ENCODE results near the gene MT1HL1. TPM values are rescaled to one million over a fixed set of nuclear protein-coding genes. Genes with fewer than 3 reads are reported as not detected.

The MT1HL1 gene
- polyA plus RNA-seq, 3 donors, result not detected

DNA sequence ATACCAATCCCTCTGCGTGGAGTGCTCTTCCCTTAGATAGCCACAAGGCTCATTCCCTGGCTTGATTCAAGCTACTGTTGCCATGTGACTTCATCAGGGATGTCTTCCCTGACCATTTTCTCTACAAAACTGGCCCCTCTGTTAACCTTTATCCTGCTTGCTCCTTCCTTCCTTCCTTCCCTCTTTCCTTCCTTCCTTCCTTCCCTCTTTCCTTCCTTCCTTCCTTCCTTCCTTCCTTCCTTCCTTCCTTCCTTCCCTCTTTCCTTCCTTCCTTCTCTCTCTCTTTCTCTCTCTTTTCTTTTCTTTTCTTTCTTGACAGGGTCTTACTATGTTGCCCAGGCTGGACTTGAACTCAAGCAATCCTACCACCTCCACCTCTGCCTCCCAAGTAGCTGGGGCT is 31.5 kb upstream of the MT1HL1 start:
- H3K4me3 Mint-ChIP-seq, result no peak overlapping the region
- Histone ChIP-seq H3K4me3 (replicated peaks in 1 of 3; ENCODE audit: low read depth in 2 of 3, low read length in 3 of 3) (no peak overlapping the region), H3K36me3 (replicated peaks in 1 of 2; ENCODE audit: control insufficient read depth in 1 of 2, insufficient read depth in 2 of 2, low read length in 2 of 2) (no peaks in the 10 kb centered on the region), H3K9ac (ENCODE audit: insufficient read depth, low read length, poor library complexity, severe bottlenecking) (no peak overlapping the region), H3K4me1 (ENCODE audit: control insufficient read depth in 1 of 2, insufficient read depth in 2 of 2, low read length in 2 of 2) (no peaks in the 10 kb centered on the region), H3K27me3 (ENCODE audit: control insufficient read depth in 2 of 2, insufficient read depth in 2 of 2, low read length in 2 of 2) (peaks cover 7 to 13% of the 10 kb centered on the region in 2 donors), H3K4me2 (replicated peaks; ENCODE audit: extremely low read depth, low read length, poor library complexity, severe bottlenecking) (no peak overlapping the region), H2AFZ (ENCODE audit: insufficient read depth, low read depth, low read length, poor library complexity, severe bottlenecking) (no peak overlapping the region), H3K79me2 (ENCODE audit: insufficient read depth, low read length) (no peaks in the 10 kb centered on the region), H3K27ac (ENCODE audit: low read depth in 1 of 2, low read length in 2 of 2) (no peak overlapping the region), H4K20me1 (ENCODE audit: insufficient read depth, low read length) (no peaks in the 10 kb centered on the region), H3K9me3 (replicated peaks in 1 of 2; ENCODE audit: control insufficient read depth in 1 of 2, insufficient read depth in 1 of 2, low read length in 2 of 2) (no peaks in the 10 kb centered on the region)
- H3K27ac Mint-ChIP-seq, result no peak overlapping the region
- TF ChIP-seq, protein P1, sequence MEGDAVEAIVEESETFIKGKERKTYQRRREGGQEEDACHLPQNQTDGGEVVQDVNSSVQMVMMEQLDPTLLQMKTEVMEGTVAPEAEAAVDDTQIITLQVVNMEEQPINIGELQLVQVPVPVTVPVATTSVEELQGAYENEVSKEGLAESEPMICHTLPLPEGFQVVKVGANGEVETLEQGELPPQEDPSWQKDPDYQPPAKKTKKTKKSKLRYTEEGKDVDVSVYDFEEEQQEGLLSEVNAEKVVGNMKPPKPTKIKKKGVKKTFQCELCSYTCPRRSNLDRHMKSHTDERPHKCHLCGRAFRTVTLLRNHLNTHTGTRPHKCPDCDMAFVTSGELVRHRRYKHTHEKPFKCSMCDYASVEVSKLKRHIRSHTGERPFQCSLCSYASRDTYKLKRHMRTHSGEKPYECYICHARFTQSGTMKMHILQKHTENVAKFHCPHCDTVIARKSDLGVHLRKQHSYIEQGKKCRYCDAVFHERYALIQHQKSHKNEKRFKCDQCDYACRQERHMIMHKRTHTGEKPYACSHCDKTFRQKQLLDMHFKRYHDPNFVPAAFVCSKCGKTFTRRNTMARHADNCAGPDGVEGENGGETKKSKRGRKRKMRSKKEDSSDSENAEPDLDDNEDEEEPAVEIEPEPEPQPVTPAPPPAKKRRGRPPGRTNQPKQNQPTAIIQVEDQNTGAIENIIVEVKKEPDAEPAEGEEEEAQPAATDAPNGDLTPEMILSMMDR (IDR thresholded peaks at IDR 0.05), result no peak
- WGBS (ENCODE audit: insufficient coverage), result 88% methylated on average over 1 of the region's 1 CpG
- no peak for DNase-seq
- H3K9me3 Mint-ChIP-seq, result no peaks in the 10 kb centered on the region
- H3K4me1 Mint-ChIP-seq, result no peaks in the 10 kb centered on the region
- intact Hi-C loops (cut with micrococcal nuclease), result no loop called here
- H3K36me3 Mint-ChIP-seq, result no peaks in the 10 kb centered on the region
- H3K27me3 Mint-ChIP-seq (ENCODE audit: low read depth in 3 of 3), result peaks cover 5 to 18% (median 7%) of the 10 kb centered on the region in 3 donors

DNA sequence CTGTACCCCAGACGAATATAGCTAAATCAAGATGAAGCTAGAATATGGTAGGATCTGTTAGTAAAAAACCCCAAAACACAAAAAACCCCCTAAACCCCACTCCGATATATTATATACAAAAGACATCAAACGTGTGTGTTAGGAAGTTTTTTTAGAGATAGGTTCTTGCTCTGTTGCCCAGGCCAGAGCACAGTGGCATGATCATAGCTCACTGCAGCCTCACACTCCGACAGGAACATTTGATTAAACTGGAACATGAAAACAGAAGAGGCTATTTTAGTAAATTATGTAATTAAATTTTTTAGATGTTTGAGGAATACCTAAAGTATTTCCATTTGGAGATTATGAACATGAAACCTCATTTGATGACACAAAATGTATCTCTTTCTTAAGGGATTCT is 29.6 kb upstream of the MT1HL1 start:
- H3K9me3 ChIP-seq (replicated peaks in 1 of 2; ENCODE audit: control insufficient read depth in 1 of 2, insufficient read depth in 1 of 2, low read length in 2 of 2), result no peaks in the 10 kb centered on the region
- no peak overlapping the region for H3K4me3 ChIP-seq (replicated peaks in 1 of 3; ENCODE audit: low read depth in 2 of 3, low read length in 3 of 3)
- H3K36me3 Mint-ChIP-seq, result no peaks in the 10 kb centered on the region
- no peak overlapping the region for H3K4me2 ChIP-seq (replicated peaks; ENCODE audit: extremely low read depth, low read length, poor library complexity, severe bottlenecking)
- H3K27me3 ChIP-seq (ENCODE audit: control insufficient read depth in 2 of 2, insufficient read depth in 2 of 2, low read length in 2 of 2), result no peaks in the 10 kb centered on the region
- no peaks in the 10 kb centered on the region for H3K36me3 ChIP-seq (replicated peaks in 1 of 2; ENCODE audit: control insufficient read depth in 1 of 2, insufficient read depth in 2 of 2, low read length in 2 of 2)
- WGBS (ENCODE audit: insufficient coverage), result no CpG with 5 or more reads among the region's 4 CpGs
- no peaks in the 10 kb centered on the region for H3K79me2 ChIP-seq (ENCODE audit: insufficient read depth, low read length)
- no peak overlapping the region for H3K27ac Mint-ChIP-seq
- no peak overlapping the region for H3K9ac ChIP-seq (ENCODE audit: insufficient read depth, low read length, poor library complexity, severe bottlenecking)
- no peaks in the 10 kb centered on the region for H4K20me1 ChIP-seq (ENCODE audit: insufficient read depth, low read length)
- H3K27ac ChIP-seq (ENCODE audit: low read depth in 1 of 2, low read length in 2 of 2), result no peak overlapping the region
- intact Hi-C loops (cut with micrococcal nuclease), result no loop called here
- H3K4me1 Mint-ChIP-seq, result no peaks in the 10 kb centered on the region
- DNase-seq, result no peak
- TF ChIP-seq, protein P1 (IDR thresholded peaks at IDR 0.05), result no peak
- no peaks in the 10 kb centered on the region for H3K4me1 ChIP-seq (ENCODE audit: control insufficient read depth in 1 of 2, insufficient read depth in 2 of 2, low read length in 2 of 2)
- H2AFZ ChIP-seq (ENCODE audit: insufficient read depth, low read depth, low read length, poor library complexity, severe bottlenecking), result no peak overlapping the region
- no peak overlapping the region for H3K4me3 Mint-ChIP-seq
- H3K27me3 Mint-ChIP-seq (ENCODE audit: low read depth in 3 of 3), result peaks cover 2 to 9% (median 2%) of the 10 kb centered on the region in 3 donors
- peaks cover 0 to 2% (median 0%) of the 10 kb centered on the region in 7 donors for H3K9me3 Mint-ChIP-seq

All from CD14-positive monocyte (primary cell).